ENCODE results near the gene TVP23A. TPM values are rescaled to one million over a fixed set of nuclear protein-coding genes. Genes with fewer than 3 reads are reported as not detected.

TVP23A gene
- total RNA-seq, 1 donor from 2014 or later: 2.6 TPM

GRCh38 chr16:10852948-10853347 lies 34.4 kb upstream of the TVP23A start:
- Histone ChIP-seq H3K36me3 (ENCODE audit: control insufficient read depth in 3 of 3, insufficient read depth in 3 of 3, low read length in 3 of 3) (no peaks in the 10 kb centered on the region), H3K4me1 (ENCODE audit: control insufficient read depth in 3 of 3, insufficient read depth in 3 of 3, low read length in 3 of 3) (no peaks in the 10 kb centered on the region), H3K4me3 (ENCODE audit: low read length in 3 of 3) (no peak overlapping the region), H3K27ac (ENCODE audit: low read depth, low read length) (no peak overlapping the region), H3K27me3 (ENCODE audit: control insufficient read depth in 3 of 3, insufficient read depth in 3 of 3, low read length in 3 of 3) (no peaks in the 10 kb centered on the region), H3K9ac (ENCODE audit: low read depth in 1 of 3, low read length in 3 of 3) (no peak overlapping the region), H3K9me3 (ENCODE audit: control insufficient read depth in 3 of 3, low read length in 3 of 3) (no peaks in the 10 kb centered on the region)

GRCh38 chr16:10852286-10852685 lies 33.7 kb upstream of the TVP23A start:
- Histone ChIP-seq H3K4me1 (ENCODE audit: control insufficient read depth in 3 of 3, insufficient read depth in 3 of 3, low read length in 3 of 3) (peaks cover 0 to under 1% (median 0%) of the 10 kb centered on the region in 3 donors), H3K9me3 (ENCODE audit: control insufficient read depth in 3 of 3, low read length in 3 of 3) (no peaks in the 10 kb centered on the region), H3K27me3 (ENCODE audit: control insufficient read depth in 3 of 3, insufficient read depth in 3 of 3, low read length in 3 of 3) (no peaks in the 10 kb centered on the region), H3K9ac (ENCODE audit: low read depth in 1 of 3, low read length in 3 of 3) (no peak overlapping the region), H3K4me3 (ENCODE audit: low read length in 3 of 3) (no peak overlapping the region), H3K36me3 (ENCODE audit: control insufficient read depth in 3 of 3, insufficient read depth in 3 of 3, low read length in 3 of 3) (no peaks in the 10 kb centered on the region), H3K27ac (ENCODE audit: low read depth, low read length) (no peak overlapping the region)

- H3K4me3 ChIP-seq (ENCODE audit: low read length in 3 of 3): no peak overlapping the region
- no peaks in the 10 kb centered on the region for H3K9me3 ChIP-seq (ENCODE audit: control insufficient read depth in 3 of 3, low read length in 3 of 3)
- peaks cover 0 to 6% (median 0%) of the 10 kb centered on the region in 3 donors for H3K27me3 ChIP-seq (ENCODE audit: control insufficient read depth in 3 of 3, insufficient read depth in 3 of 3, low read length in 3 of 3)
- no peak overlapping the region for H3K27ac ChIP-seq (ENCODE audit: low read depth, low read length)
- H3K36me3 ChIP-seq (ENCODE audit: control insufficient read depth in 3 of 3, insufficient read depth in 3 of 3, low read length in 3 of 3): no peaks in the 10 kb centered on the region
- no peak overlapping the region for H3K9ac ChIP-seq (ENCODE audit: low read depth in 1 of 3, low read length in 3 of 3)
- H3K4me1 ChIP-seq (ENCODE audit: control insufficient read depth in 3 of 3, insufficient read depth in 3 of 3, low read length in 3 of 3): peaks cover 0 to 5% (median 3%) of the 10 kb centered on the region in 3 donors
These were observed 32.9 kb upstream of the TVP23A start for GRCh38 chr16:10851512-10851911.

- H3K4me1 ChIP-seq (ENCODE audit: control insufficient read depth in 3 of 3, insufficient read depth in 3 of 3, low read length in 3 of 3): peaks cover 0 to 5% (median 3%) of the 10 kb centered on the region in 3 donors
- no peaks in the 10 kb centered on the region for H3K36me3 ChIP-seq (ENCODE audit: control insufficient read depth in 3 of 3, insufficient read depth in 3 of 3, low read length in 3 of 3)
- no peak overlapping the region for H3K4me3 ChIP-seq (ENCODE audit: low read length in 3 of 3)
- peaks cover 0 to 6% (median 0%) of the 10 kb centered on the region in 3 donors for H3K27me3 ChIP-seq (ENCODE audit: control insufficient read depth in 3 of 3, insufficient read depth in 3 of 3, low read length in 3 of 3)
- no peak overlapping the region for H3K9ac ChIP-seq (ENCODE audit: low read depth in 1 of 3, low read length in 3 of 3)
- no peaks in the 10 kb centered on the region for H3K9me3 ChIP-seq (ENCODE audit: control insufficient read depth in 3 of 3, low read length in 3 of 3)
- no peak overlapping the region for H3K27ac ChIP-seq (ENCODE audit: low read depth, low read length)
These were observed 31.9 kb upstream of the TVP23A start for GRCh38 chr16:10850478-10850850.

- Histone ChIP-seq H3K9ac (ENCODE audit: low read depth in 1 of 3, low read length in 3 of 3) (no peak overlapping the region), H3K4me3 (ENCODE audit: low read length in 3 of 3) (no peak overlapping the region), H3K27me3 (ENCODE audit: control insufficient read depth in 3 of 3, insufficient read depth in 3 of 3, low read length in 3 of 3) (peaks cover 0 to 6% (median 0%) of the 10 kb centered on the region in 3 donors), H3K27ac (ENCODE audit: low read depth, low read length) (no peak overlapping the region), H3K4me1 (ENCODE audit: control insufficient read depth in 3 of 3, insufficient read depth in 3 of 3, low read length in 3 of 3) (peaks cover 0 to 5% (median 3%) of the 10 kb centered on the region in 3 donors), H3K36me3 (ENCODE audit: control insufficient read depth in 3 of 3, insufficient read depth in 3 of 3, low read length in 3 of 3) (no peaks in the 10 kb centered on the region), H3K9me3 (ENCODE audit: control insufficient read depth in 3 of 3, low read length in 3 of 3) (no peaks in the 10 kb centered on the region)
These were observed 31.3 kb upstream of the TVP23A start for GRCh38 chr16:10849736-10850477.

- H3K4me1 ChIP-seq (ENCODE audit: control insufficient read depth in 3 of 3, insufficient read depth in 3 of 3, low read length in 3 of 3): peaks cover 0 to 5% (median 3%) of the 10 kb centered on the region in 3 donors
- H3K36me3 ChIP-seq (ENCODE audit: control insufficient read depth in 3 of 3, insufficient read depth in 3 of 3, low read length in 3 of 3): no peaks in the 10 kb centered on the region
- no peaks in the 10 kb centered on the region for H3K9me3 ChIP-seq (ENCODE audit: control insufficient read depth in 3 of 3, low read length in 3 of 3)
- no peak overlapping the region for H3K4me3 ChIP-seq (ENCODE audit: low read length in 3 of 3)
- no peak overlapping the region for H3K9ac ChIP-seq (ENCODE audit: low read depth in 1 of 3, low read length in 3 of 3)
- H3K27me3 ChIP-seq (ENCODE audit: control insufficient read depth in 3 of 3, insufficient read depth in 3 of 3, low read length in 3 of 3): peaks cover 0 to 9% (median 0%) of the 10 kb centered on the region in 3 donors
- H3K27ac ChIP-seq (ENCODE audit: low read depth, low read length): peak overlapping the region; percentile 60
These were observed 28.6 kb upstream of the TVP23A start for GRCh38 chr16:10847176-10847575.

GRCh38 chr16:10846213-10846998 lies 27.8 kb upstream of the TVP23A start:
- H3K4me1 ChIP-seq (ENCODE audit: control insufficient read depth in 3 of 3, insufficient read depth in 3 of 3, low read length in 3 of 3): peaks cover 0 to 5% (median 3%) of the 10 kb centered on the region in 3 donors
- H3K36me3 ChIP-seq (ENCODE audit: control insufficient read depth in 3 of 3, insufficient read depth in 3 of 3, low read length in 3 of 3): no peaks in the 10 kb centered on the region
- H3K27ac ChIP-seq (ENCODE audit: low read depth, low read length): peak overlapping the region; percentile 60
- H3K9me3 ChIP-seq (ENCODE audit: control insufficient read depth in 3 of 3, low read length in 3 of 3): no peaks in the 10 kb centered on the region
- no peak overlapping the region for H3K4me3 ChIP-seq (ENCODE audit: low read length in 3 of 3)
- H3K27me3 ChIP-seq (ENCODE audit: control insufficient read depth in 3 of 3, insufficient read depth in 3 of 3, low read length in 3 of 3): peaks cover 0 to 9% (median 3%) of the 10 kb centered on the region in 3 donors
- no peak overlapping the region for H3K9ac ChIP-seq (ENCODE audit: low read depth in 1 of 3, low read length in 3 of 3)

GRCh38 chr16:10840703-10841102 lies 22.1 kb upstream of the TVP23A start:
- no peaks in the 10 kb centered on the region for H3K4me1 ChIP-seq (ENCODE audit: control insufficient read depth in 3 of 3, insufficient read depth in 3 of 3, low read length in 3 of 3)
- H3K9ac ChIP-seq (ENCODE audit: low read depth in 1 of 3, low read length in 3 of 3): no peak overlapping the region
- H3K4me3 ChIP-seq (ENCODE audit: low read length in 3 of 3): no peak overlapping the region
- no peaks in the 10 kb centered on the region for H3K9me3 ChIP-seq (ENCODE audit: control insufficient read depth in 3 of 3, low read length in 3 of 3)
- no peak overlapping the region for H3K27ac ChIP-seq (ENCODE audit: low read depth, low read length)
- no peaks in the 10 kb centered on the region for H3K36me3 ChIP-seq (ENCODE audit: control insufficient read depth in 3 of 3, insufficient read depth in 3 of 3, low read length in 3 of 3)
- H3K27me3 ChIP-seq (ENCODE audit: control insufficient read depth in 3 of 3, insufficient read depth in 3 of 3, low read length in 3 of 3): peaks cover 0 to 8% (median 3%) of the 10 kb centered on the region in 3 donors

- Histone ChIP-seq H3K27ac (ENCODE audit: low read depth, low read length) (no peak overlapping the region), H3K4me3 (ENCODE audit: low read length in 3 of 3) (no peak overlapping the region), H3K27me3 (ENCODE audit: control insufficient read depth in 3 of 3, insufficient read depth in 3 of 3, low read length in 3 of 3) (peaks cover 0 to 8% (median 3%) of the 10 kb centered on the region in 3 donors), H3K4me1 (ENCODE audit: control insufficient read depth in 3 of 3, insufficient read depth in 3 of 3, low read length in 3 of 3) (no peaks in the 10 kb centered on the region), H3K9me3 (ENCODE audit: control insufficient read depth in 3 of 3, low read length in 3 of 3) (no peaks in the 10 kb centered on the region), H3K9ac (ENCODE audit: low read depth in 1 of 3, low read length in 3 of 3) (no peak overlapping the region), H3K36me3 (ENCODE audit: control insufficient read depth in 3 of 3, insufficient read depth in 3 of 3, low read length in 3 of 3) (no peaks in the 10 kb centered on the region)
These were observed 20.7 kb upstream of the TVP23A start for GRCh38 chr16:10839279-10839666.

Data from skeletal muscle tissue (tissue), 4 donors.